Stimulated activated CD4-positive, alpha-beta T cell treated with anti-CD3 and anti-CD28 coated beads, TNF-alpha, amount 100 ng/mL, for 48 hours (primary cell): Measurements from ENCODE around the gene TXLNB.
"Not testable (repeated sequence)": the region's sequence is repeated elsewhere in the genome, so short reads cannot be mapped to it uniquely, and the experiment has no call there.

ENCODE experiments used
- DNase-seq, 3 donors: peaks; one replicate each; pipeline ENCODE4 v3.0.0-alpha.2; 2020; ENCODE audit warnings: low read depth in 3 of 3

Gene TXLNB

DNA sequence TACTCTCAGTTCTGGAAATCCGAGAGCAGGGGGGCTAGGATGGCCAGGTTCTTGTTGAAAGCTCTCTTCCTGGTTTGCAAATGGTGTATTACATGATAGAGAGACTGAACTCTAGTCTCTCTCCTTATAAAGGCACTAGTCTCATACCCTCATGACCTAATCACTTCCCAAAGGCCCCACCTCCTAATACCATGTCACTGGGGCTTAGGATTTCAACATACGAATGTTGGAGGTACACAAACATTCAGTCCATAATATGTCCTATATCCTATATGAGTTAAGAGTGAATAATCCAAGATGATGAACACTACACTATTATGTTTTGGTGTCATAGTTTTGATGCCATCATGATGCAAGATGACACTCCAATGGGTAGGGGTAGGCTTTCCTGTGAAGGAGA, 20.0 kb upstream of the TXLNB start:
- no peak for DNase-seq

- no peak for DNase-seq
Observed at GRCh38 chr6:139308936-139309603, 17.3 kb upstream of the TXLNB start.

DNA sequence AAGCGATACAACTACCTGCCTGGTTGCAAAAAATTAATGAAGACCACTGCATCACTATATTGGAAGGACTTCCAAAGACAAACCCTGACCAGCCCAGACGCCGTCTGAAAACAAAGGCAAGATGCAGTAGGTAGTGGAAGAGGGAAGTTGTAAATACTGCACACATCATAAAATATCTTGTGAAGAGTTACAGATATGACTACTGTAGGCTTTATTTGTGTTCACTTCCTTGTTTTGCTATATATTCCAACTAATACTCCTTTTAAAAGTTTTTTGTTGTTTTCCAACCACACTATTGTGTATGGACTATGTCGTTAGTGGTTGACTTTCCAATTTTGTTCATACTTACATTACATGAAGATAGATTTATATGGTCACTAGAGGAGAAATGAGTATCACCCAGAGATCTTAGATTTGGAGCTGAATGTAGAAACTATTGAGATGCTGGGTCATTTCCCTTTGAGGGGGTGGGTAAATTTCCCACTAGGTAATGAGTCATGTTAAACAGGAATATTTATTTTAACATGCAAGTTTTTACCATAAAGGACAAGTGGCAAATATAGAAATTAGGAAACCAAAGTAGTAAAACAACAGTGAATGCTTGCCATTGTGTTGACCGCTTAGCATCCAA, 16.6 kb upstream of the TXLNB start:
- DNase-seq = no peak

DNA sequence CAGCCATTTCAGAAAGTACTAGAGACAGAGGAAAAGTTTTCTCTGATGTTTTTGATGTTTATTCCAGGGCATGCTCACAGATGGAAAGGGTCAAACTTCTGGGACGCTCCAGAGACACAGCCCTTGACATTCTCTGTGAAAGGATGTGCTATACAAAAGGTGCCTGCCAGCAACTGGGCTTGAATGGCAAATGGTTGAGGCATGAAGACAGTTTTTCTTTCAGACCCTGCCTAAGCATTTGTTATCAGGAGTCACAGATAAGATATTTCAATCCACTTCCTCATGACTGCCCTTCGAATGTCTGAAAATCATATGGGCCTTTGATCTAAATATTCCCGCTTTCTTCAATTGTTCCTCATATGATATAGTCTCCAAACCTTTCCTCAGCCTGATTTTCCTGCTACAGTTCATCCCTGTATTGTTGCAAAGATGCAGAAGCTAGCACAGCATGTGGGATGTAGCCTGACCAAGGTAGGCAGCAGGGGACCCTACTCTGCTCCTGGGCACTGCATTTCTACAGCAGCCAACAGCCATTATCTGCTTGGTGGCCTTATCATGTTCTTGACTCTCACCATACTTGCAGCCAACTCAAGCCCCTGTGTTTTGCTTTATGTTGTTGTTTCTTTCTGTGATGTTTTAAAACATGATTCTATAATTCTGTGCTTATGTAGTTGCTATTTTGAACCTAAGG, 14.6 kb upstream of the TXLNB start:
- no peak for DNase-seq

DNA sequence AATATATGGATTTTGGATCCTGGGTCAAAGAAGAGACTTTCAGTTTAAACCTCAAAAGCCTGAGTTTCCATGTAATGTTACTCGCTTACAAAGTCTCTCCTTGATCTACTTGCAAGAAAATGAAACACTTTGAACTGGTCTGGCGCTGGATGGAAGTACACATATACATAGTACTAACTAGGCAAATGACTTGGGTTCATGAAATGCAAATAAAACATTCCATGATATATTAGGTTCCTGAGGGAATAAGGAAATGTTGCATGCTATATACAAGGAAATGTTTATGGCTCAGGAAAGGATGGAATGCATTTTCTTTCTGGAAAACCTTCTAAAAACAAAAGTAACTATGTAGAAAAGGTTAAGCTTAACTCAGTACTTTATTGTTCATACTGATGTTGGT, 11.4 kb upstream of the TXLNB start:
- no peak for DNase-seq

DNA sequence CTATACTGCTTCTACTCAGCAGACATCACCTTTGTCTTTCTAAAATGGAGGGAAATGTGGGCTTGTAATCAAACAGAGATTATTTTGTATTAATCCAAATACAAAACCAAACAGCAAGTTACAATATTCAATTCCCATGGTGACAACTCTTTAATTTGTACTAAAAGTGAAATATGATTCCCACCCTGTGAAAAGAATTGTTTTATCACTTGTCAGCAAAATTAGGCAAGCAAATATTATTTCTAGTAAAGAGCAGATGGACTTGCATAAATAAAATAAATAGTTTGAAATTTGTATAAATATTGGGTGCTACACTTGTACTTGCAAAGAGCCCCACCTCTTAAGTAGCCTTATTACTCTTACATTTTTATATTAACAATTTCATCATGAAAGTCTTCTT, 6.1 kb upstream of the TXLNB start:
- no peak for DNase-seq

GRCh38 chr6:139296927-139297326, 5.1 kb upstream of the TXLNB start:
- no peak for DNase-seq

- no peak for DNase-seq
Observed at GRCh38 chr6:139295901-139296300, 4.1 kb upstream of the TXLNB start.

GRCh38 chr6:139294090-139294489, 2.3 kb upstream of the TXLNB start:
- DNase-seq = no peak

DNA sequence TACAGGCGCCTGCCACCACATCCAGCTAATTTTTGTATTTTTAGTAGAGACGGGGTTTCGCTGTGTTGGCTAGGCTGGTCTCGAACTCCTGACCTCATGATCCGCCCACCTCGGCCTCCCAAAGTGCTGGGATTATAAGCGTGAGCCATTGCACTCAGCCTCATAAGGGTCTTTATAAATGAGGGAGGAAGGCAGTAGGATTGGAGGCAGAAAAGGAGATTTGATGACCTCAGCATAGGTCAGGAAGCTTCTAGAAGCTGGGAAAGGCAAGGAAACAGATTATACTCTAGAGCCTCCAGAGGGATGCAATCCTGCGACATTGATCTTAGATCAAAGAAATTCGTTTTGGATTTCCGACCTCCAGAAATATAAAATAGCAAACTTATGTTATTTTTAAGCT, 1.4 kb upstream of the TXLNB start:
- DNase-seq = not testable (repeated sequence)

- no peak for DNase-seq
Observed at GRCh38 chr6:139290787-139291311, 949 bp downstream of the TXLNB start.

DNA sequence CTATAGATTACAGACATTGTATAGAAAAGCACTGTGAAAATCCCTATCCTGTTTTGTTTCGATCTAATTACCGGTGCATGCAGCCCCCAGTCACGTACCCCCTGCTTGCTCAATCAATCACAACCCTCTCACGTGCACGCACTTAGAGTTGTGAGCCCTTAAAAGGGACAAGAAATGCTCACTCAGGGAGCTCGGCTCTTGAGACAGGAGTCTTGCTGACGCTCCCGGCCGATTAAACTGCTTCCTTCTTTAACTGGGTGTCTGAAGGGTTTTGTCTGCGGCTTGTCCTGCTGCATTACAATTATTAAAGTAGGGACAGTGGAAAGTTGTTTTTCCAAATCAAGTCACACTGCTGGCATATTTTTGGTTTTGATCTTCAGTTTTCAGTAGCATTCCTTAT, 2.6 kb downstream of the TXLNB start:
- no peak for DNase-seq

DNA sequence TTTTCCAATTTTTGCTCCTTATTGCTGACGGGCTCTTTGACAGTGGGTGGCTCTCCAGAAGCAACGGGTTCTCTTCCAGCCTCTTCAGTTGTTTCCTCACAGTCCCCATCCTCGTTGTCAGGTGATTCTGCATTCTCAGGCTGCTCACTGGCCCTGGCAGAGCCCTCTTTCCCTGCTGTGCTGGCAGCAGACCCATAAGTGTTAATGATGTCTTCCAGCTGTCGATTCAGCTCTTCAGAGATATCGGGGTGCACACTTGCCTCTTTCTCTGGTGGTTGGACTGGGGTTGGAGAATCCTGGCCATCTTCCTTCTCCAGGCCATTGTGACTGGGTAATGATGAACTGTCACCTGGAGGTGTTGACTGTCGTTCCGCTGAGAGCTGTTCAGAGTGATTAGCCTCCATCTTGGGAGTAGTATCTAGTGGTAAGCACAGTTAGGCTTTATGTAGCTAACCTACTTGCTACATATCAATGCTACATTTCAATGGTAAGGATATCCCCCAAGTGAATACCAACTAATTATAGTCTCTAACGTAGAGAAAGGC, 3.2 kb downstream of the TXLNB start:
- DNase-seq = no peak

DNA sequence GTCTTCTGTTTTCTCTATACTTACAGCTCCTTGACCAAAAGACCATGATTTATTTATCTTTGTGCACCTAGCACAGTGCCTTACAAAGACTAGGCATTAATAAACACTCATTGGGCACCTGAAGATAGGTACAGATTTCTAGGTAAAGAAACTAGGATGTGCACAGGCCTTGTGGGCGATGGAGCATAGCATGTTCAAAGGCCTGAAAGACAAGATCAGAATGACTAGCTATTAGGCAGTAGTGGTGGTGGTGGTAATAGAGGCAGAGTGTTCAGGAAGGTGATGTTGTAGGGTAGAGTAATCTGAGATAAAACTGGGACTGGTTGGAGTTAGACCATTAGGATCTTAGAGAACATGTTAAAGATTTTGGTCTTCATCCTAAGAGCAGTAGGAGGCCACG, 3.9 kb downstream of the TXLNB start:
- no peak for DNase-seq

GRCh38 chr6:139286438-139286837, 5.4 kb downstream of the TXLNB start:
- DNase-seq = not testable (repeated sequence)

- no peak for DNase-seq
Observed at GRCh38 chr6:139285590-139285989, 6.2 kb downstream of the TXLNB start.

DNA sequence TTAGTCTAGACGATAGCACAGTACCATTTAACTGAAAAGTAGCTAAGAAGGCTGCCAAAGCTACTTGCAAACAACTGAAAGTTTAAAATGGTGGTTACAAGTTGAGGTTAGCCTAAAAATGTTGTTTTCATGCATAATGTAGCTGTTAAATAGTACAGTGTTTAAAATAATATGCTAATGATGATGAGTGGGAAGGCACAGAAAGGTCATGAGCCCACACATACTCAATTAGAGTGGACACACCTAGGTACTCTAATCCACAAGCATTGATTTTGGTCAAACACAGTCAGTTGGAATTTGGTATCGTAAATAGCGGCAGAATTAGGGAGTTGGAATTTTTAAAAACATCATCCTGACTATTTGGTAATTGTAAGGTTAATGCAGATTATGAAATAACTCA, 7.0 kb downstream of the TXLNB start:
- no peak for DNase-seq

DNA sequence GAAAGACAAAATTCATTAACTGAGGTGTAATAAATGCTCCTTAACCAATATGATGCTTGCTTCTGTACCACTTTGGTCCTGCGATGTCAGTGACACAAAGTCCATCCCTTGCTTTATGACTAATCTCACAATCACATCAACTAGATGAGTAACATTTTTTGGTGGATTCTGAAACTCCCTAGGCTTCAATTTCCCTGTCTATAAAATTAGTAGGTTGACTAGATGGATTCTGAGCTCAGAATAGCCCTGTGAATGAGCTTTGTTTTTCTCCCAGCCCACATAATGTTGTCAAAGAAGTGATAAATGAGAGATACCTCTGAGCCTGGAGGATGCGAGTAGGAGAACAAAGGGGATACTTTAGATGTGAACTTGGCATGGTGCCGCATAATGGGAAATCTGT, 9.1 kb downstream of the TXLNB start:
- no peak for DNase-seq

DNA sequence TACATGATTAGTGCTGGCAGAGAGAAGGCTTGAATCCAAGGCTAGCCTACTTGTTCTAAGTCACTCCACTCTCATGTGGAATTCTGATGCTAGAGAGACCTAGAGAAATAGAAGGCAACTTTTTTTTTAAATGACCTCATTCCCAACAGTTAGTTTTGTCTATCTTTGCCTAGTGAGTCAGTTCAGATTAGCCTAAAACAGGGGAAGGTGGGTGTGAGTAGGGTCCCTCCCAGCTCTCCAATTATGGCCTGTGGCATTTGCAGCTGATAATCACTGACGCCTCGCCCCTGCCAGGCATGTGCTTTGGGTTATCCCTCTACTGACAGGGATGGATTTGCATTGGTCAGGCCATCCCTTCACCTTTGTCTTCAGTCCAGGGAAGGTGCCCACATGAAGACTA, 13.6 kb downstream of the TXLNB start:
- no peak for DNase-seq

DNA sequence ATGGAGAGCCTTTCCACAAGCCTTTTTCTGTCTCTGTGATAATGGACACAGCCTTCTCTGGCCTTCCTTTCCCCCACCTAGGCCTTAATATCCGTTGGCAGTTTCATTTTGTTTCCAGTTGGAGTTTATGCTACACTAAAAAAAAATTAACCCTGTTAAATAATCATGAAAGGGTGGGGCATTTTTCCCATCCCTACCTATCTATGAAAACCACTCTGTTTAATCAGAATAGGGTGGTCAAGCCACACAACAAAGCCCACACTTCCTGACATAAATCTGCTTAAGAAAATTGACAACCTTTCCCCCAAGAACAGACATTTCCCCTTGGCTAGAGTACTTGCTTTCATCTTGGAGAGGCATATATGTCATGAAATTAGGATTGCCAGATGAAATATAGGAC, 14.2 kb downstream of the TXLNB start:
- no peak for DNase-seq

DNA sequence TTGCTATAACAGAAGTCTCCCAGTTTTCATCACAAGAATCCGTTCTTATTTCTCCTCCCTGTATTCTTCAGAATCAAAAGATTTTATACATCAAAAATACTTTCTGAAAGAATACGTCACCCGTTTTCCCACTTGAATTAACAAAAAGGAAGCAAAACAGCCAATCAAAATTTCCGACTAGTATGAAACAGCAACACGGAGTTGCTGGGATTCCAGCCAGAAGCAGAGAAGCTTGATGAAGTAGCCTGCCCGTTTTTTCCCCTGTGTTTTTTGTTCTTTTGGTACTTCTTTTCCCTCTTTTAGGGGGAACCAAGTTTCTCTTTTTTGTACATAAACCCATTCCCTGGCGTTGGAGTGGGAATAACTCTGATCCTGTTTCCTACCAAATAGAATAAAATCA, 14.6 kb downstream of the TXLNB start:
- no peak for DNase-seq

DNA sequence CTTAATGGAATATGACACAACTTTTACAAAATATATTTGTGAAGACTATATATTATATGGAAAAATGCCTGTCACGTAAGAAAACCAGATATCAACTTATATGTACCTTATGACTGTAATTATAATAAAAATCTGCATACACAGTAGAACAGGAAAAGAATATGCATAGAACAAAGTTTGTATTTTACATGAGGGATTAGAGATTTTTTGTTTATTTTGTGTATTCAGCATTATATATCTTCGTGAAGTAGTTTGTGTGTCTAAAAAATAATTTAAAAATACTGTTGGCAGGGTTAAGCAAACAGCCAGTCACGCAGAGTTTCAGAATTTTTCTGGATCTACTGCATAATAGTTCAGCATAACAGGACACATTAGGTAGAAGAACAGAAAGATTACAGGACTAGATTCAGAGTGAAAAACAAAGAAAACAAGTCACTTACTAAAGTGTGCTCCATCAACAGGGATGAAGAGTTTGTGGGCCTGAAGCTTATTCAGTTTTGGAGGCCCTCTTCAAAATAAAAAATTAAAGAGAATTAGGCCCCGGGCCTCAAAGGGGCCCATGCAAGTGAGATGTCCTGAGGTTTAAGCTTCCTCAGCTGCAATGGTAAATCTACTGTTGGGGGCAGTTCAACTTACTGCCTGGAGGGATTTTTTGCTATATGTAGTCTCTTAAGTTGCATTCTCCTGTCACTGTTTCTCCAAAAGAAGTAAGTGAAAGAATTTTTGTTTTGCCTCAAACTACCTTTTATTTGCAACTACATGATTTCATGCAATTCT, 16.3 kb downstream of the TXLNB start:
- DNase-seq = no peak
